NCI-H1436 treated with DMSO at 0.1 percent for 48 hours (cell line): ENCODE results near the gene KIRREL1.

ENCODE experiments used
- DNase-seq: peaks from one replicate; lab custom pipeline; 2025; lab: John Stamatoyannopoulos, UW

The KIRREL1 gene

GRCh38 chr1:158035976-158036583, 42.6 kb downstream of the KIRREL1 start:
- no peak for DNase-seq

- DNase-seq: no peak
Measured at GRCh38 chr1:158037008-158037865, 43.8 kb downstream of the KIRREL1 start.

- DNase-seq: no peak
Measured at GRCh38 chr1:158037866-158038359, 44.5 kb downstream of the KIRREL1 start.

- no peak for DNase-seq
Measured at GRCh38 chr1:158038793-158039192, 45.3 kb downstream of the KIRREL1 start.

- no peak for DNase-seq
Measured at GRCh38 chr1:158039380-158039779, 45.9 kb downstream of the KIRREL1 start.

- DNase-seq: no peak
Measured at GRCh38 chr1:158040323-158040722, 46.9 kb downstream of the KIRREL1 start.

- no peak for DNase-seq
Measured at GRCh38 chr1:158043232-158043631, 49.8 kb downstream of the KIRREL1 start.

- no peak for DNase-seq
Measured at GRCh38 chr1:158045639-158046038, 52.2 kb downstream of the KIRREL1 start.

GRCh38 chr1:158046715-158047510, 53.5 kb downstream of the KIRREL1 start:
- DNase-seq: no peak

GRCh38 chr1:158048371-158049067, 55.1 kb downstream of the KIRREL1 start:
- no peak for DNase-seq

- DNase-seq: no peak
Measured at GRCh38 chr1:158049853-158050252, 56.4 kb downstream of the KIRREL1 start.

GRCh38 chr1:158053276-158053675, 59.8 kb downstream of the KIRREL1 start:
- DNase-seq: no peak

- no peak for DNase-seq
Measured at GRCh38 chr1:158054721-158055120, 61.3 kb downstream of the KIRREL1 start.

GRCh38 chr1:158055854-158056253, 62.4 kb downstream of the KIRREL1 start:
- no peak for DNase-seq

- no peak for DNase-seq
Measured at GRCh38 chr1:158056498-158056897, 63.1 kb downstream of the KIRREL1 start.

- no peak for DNase-seq
Measured at GRCh38 chr1:158058237-158058985, 65.0 kb downstream of the KIRREL1 start.

GRCh38 chr1:158059984-158060383, 66.5 kb downstream of the KIRREL1 start:
- no peak for DNase-seq

- DNase-seq: no peak
Measured at GRCh38 chr1:158062174-158062573, 68.7 kb downstream of the KIRREL1 start.

- no peak for DNase-seq
Measured at GRCh38 chr1:158067662-158068061, 74.2 kb downstream of the KIRREL1 start.

- no peak for DNase-seq
Measured at GRCh38 chr1:158068918-158069317, 75.5 kb downstream of the KIRREL1 start.

GRCh38 chr1:158071138-158071537, 77.7 kb downstream of the KIRREL1 start:
- DNase-seq: no peak
